Muscle of leg (tissue), 11 donors: ENCODE data around the gene RSPH3. TPM values are rescaled to one million over a fixed set of nuclear protein-coding genes. Genes with fewer than 3 reads are reported as not detected.
A peak's percentile ranks its signal among the peaks of the same experiment; 100 is the strongest.
"Not testable (repeated sequence)": the region's sequence is repeated elsewhere in the genome, so short reads cannot be mapped to it uniquely, and the experiment has no call there.

Source experiments
- DNase-seq: peaks from one replicate; pipeline ENCODE4 v3.0.0; 2013
- H3K27ac ChIP-seq: one replicate; pipeline ENCODE4 v1.5.1; 2013; ENCODE audit warnings: mild to moderate bottlenecking, low read length, control low read depth
- H3K27me3 ChIP-seq: one replicate; pipeline ENCODE4 v1.6.1; 2013; ENCODE audit warnings: low read length; ENCODE audit not compliant: control insufficient read depth, insufficient read depth
- H3K36me3 ChIP-seq: one replicate; pipeline ENCODE4 v1.6.1; 2013; ENCODE audit warnings: low read length; ENCODE audit not compliant: control insufficient read depth, insufficient read depth
- H3K4me1 ChIP-seq: one replicate; pipeline ENCODE4 v1.6.1; 2013; ENCODE audit warnings: low read length; ENCODE audit not compliant: control insufficient read depth, insufficient read depth
- H3K4me3 ChIP-seq: one replicate; pipeline ENCODE4 v1.5.1; 2013; ENCODE audit warnings: low read length, control low read depth
- H3K9me3 ChIP-seq: replicated peaks from 2 replicates; pipeline ENCODE4 v1.6.1; 2013; ENCODE audit warnings: low read depth, low read length; ENCODE audit not compliant: control insufficient read depth
- WGBS: methylation state at CpG from one replicate; pipeline ENCODE4 v1.1.5; 2013; ENCODE audit warnings: missing lambda C conversion rate; ENCODE audit not compliant: insufficient coverage; 5-methylcytosine and 5-hydroxymethylcytosine counted together
- polyA plus RNA-seq, 8 donors: library from polyadenylated mRNA; unstranded; fragments of 120-200 nt; gene quantifications; one replicate each; pipeline versions ENCODE4 v1.2.1 to v1.2.3, GENCODE V29; 2013; ENCODE audit warnings: inconsistent platforms in 1 of 8, low replicate concordance in 1 of 8; ENCODE audit not compliant: insufficient read length in 8 of 8, insufficient read depth in 1 of 8
- total RNA-seq: library from RNA; stranded (reverse); fragments of 120-200 nt; gene quantifications from one replicate; pipeline ENCODE4 v1.2.4, GENCODE V29; 2013

Gene RSPH3
- total and polyA plus RNA-seq, 9 donors = 2.3 to 5.2 (median 3.1) TPM

DNA sequence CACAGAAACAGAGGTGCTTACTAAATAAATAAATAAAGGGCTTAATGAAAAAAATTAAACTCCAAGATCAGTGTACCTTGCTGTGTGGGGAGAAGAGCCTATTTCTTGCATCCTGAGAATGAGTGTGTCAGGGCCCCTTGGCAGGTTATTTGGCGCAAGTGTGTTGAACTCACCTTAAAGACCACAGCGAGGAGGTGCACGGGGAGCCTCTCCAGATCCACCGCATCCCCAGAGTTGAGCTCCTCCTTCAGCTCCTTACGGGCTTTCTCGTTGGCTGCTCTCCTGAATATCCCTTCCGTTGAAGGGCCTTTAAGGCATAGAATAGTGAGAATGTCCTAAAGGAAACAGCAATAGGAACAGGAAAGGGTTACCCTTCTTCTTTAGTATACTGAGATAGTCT, 41.2 kb upstream of the RSPH3 start:
- Histone ChIP-seq H3K4me1 (peaks cover 10% of the 10 kb centered on the region), H3K27ac (no peak overlapping the region), H3K9me3 (no peaks in the 10 kb centered on the region), H3K36me3 (no peaks in the 10 kb centered on the region), H3K27me3 (no peaks in the 10 kb centered on the region), H3K4me3 (no peak overlapping the region)
- 83% methylated on average over 1 of the region's 7 CpGs for WGBS
- no peak for DNase-seq

DNA sequence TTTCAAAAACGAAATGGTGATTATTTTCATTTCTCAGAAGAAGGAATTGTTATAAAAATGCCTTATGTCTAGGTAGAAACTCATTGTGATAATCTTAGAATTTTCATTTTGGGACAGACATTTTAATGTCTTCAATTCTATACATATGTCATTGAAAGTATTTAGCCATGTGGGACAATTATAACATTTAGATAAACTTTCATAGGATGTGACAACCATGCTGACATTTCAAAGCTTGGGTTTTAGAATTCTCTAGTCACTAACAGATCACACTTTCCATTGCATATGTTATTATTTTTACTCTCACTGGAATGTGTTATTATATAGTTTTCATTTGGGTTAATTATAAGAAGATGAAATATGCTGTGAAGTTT, 39.9 kb upstream of the RSPH3 start:
- Histone ChIP-seq H3K27me3 (no peaks in the 10 kb centered on the region), H3K9me3 (no peaks in the 10 kb centered on the region), H3K4me1 (peaks cover 10% of the 10 kb centered on the region), H3K4me3 (no peak overlapping the region), H3K36me3 (no peaks in the 10 kb centered on the region), H3K27ac (no peak overlapping the region)
- no CpG with 5 or more reads among the region's 1 CpG for WGBS
- DNase-seq = no peak

GRCh38 chr6:159038914-159039884, 39.2 kb upstream of the RSPH3 start:
- peak; percentile 75 for DNase-seq
- Histone ChIP-seq H3K4me1 (peaks cover 7% of the 10 kb centered on the region), H3K27ac (peak overlapping the region; percentile 43), H3K9me3 (no peaks in the 10 kb centered on the region), H3K36me3 (no peaks in the 10 kb centered on the region), H3K27me3 (no peaks in the 10 kb centered on the region), H3K4me3 (no peak overlapping the region)
- WGBS = 78% methylated on average over 1 of the region's 8 CpGs

- 0% methylated on average over 1 of the region's 12 CpGs for WGBS
- not testable (repeated sequence) for H3K27ac ChIP-seq, H3K36me3 ChIP-seq, H3K27me3 ChIP-seq, H3K9me3 ChIP-seq, DNase-seq, H3K4me3 ChIP-seq, H3K4me1 ChIP-seq
Measured at GRCh38 chr6:159038318-159038717, 38.3 kb upstream of the RSPH3 start.

GRCh38 chr6:159037756-159038290, 37.8 kb upstream of the RSPH3 start:
- H3K27me3 ChIP-seq = no peaks in the 10 kb centered on the region
- WGBS = 29% methylated on average over 2 of the region's 5 CpGs

GRCh38 chr6:159036673-159037072, 36.7 kb upstream of the RSPH3 start:
- Histone ChIP-seq H3K36me3 (no peaks in the 10 kb centered on the region), H3K4me3 (no peak overlapping the region), H3K9me3 (no peaks in the 10 kb centered on the region), H3K27ac (no peak overlapping the region), H3K4me1 (peaks cover 7% of the 10 kb centered on the region), H3K27me3 (no peaks in the 10 kb centered on the region)
- DNase-seq = no peak
- WGBS = 96% methylated on average over 11 of the region's 14 CpGs

More at GRCh38 chr6:159037756-159038290, 37.8 kb upstream of the RSPH3 start:
- Histone ChIP-seq H3K4me3 (no peak overlapping the region), H3K9me3 (no peaks in the 10 kb centered on the region), H3K27ac (no peak overlapping the region), H3K36me3 (no peaks in the 10 kb centered on the region), H3K4me1 (peaks cover 7% of the 10 kb centered on the region)
- DNase-seq = peak; percentile 16

GRCh38 chr6:159035891-159036290, 35.9 kb upstream of the RSPH3 start:
- no peaks in the 10 kb centered on the region for H3K9me3 ChIP-seq
- no peaks in the 10 kb centered on the region for H3K36me3 ChIP-seq
- H3K27me3 ChIP-seq = no peaks in the 10 kb centered on the region
- no peak overlapping the region for H3K4me3 ChIP-seq
- 82% methylated on average over 13 of the region's 17 CpGs for WGBS
- no peak overlapping the region for H3K27ac ChIP-seq
- H3K4me1 ChIP-seq = peaks cover 7% of the 10 kb centered on the region
- no peak for DNase-seq

DNA sequence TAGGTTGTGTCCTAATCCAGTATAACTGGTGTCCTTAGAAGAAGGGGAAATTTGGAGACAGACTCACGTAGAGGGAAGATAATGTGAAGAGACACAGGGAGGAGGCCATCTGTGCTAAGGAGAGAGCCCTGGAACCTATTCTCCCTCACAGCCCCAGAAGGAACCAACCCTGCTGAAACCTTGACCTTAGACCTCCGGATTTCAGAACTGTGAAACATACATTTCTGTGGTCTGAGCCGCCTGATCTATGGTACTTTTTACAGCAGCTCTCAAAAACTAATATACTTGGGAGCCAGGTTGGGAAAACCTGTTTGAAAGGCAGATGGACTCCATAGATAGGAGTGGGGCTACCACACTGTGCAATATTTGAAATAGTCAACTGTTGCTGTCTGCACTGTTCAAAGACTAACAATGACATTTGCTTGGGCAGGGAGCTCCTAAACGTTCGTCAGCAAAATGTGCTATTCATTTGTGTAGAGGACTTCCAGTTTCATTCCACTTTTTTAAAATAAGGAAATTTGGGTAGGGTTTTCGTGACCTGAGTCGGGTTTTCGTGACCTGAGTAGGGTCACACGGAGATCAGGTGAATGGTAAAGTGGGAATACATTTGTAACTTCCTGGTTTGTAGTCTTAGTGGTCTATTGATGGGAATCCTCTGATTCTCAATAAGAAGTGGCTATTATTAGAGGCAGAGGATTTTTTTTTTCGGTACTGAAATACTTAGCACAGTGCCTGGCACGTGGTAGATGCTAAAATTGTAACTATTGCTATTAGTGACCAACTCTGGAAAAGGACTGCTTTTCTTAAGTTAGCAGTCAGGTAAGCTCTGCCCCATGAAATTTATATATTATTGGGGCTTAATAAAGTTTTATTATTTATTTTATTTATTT, 33.4 kb upstream of the RSPH3 start:
- H3K9me3 ChIP-seq = no peaks in the 10 kb centered on the region
- DNase-seq = no peak
- 92% methylated on average over 5 of the region's 11 CpGs for WGBS
- no peaks in the 10 kb centered on the region for H3K27me3 ChIP-seq
- H3K36me3 ChIP-seq = no peaks in the 10 kb centered on the region
- H3K4me1 ChIP-seq = peaks cover 4% of the 10 kb centered on the region
- no peak overlapping the region for H3K27ac ChIP-seq
- no peak overlapping the region for H3K4me3 ChIP-seq

- no peak overlapping the region for H3K27ac ChIP-seq
- 60% methylated on average over 3 of the region's 5 CpGs for WGBS
Measured at GRCh38 chr6:159031846-159032245, 31.8 kb upstream of the RSPH3 start.

GRCh38 chr6:159030168-159030567, 30.2 kb upstream of the RSPH3 start:
- Histone ChIP-seq H3K36me3 (no peaks in the 10 kb centered on the region), H3K27ac (no peak overlapping the region), H3K9me3 (peaks cover under 1% of the 10 kb centered on the region), H3K27me3 (no peaks in the 10 kb centered on the region), H3K4me1 (no peaks in the 10 kb centered on the region), H3K4me3 (no peak overlapping the region)
- no peak for DNase-seq
- no CpG with 5 or more reads among the region's 2 CpGs for WGBS

More at GRCh38 chr6:159031846-159032245, 31.8 kb upstream of the RSPH3 start:
- Histone ChIP-seq H3K27me3 (no peaks in the 10 kb centered on the region), H3K9me3 (no peaks in the 10 kb centered on the region), H3K4me3 (no peak overlapping the region), H3K36me3 (no peaks in the 10 kb centered on the region), H3K4me1 (no peaks in the 10 kb centered on the region)
- DNase-seq = peak; percentile 54
